GM12891 (cell line): ENCODE results near the gene CAPZA2.
"Not testable (repeated sequence)": the region's sequence is repeated elsewhere in the genome, so short reads cannot be mapped to it uniquely, and the experiment has no call there.

Source experiments
- DNase-seq: peaks from one replicate; pipeline ENCODE4 v3.0.0; 2011; ENCODE audit warnings: low spot score; ENCODE audit not compliant: insufficient read length
- FAIRE-seq: peaks from 2 replicates; lab custom pipeline; 2011; peaks lifted over from hg19 to GRCh38; lab: Jason Lieb, UNC
- PAX5 ChIP-seq: IDR thresholded peaks from 2 replicates; pipeline ENCODE4 v1.6.1; 2011; ENCODE audit warnings: low read length, moderate library complexity, mild to moderate bottlenecking; ENCODE audit not compliant: insufficient read depth, severe bottlenecking
- POLR2A ChIP-seq: IDR thresholded peaks from 2 replicates; pipeline ENCODE4 v1.6.1; 2011; ENCODE audit warnings: low read depth, low read length, control low read depth
- POLR2AphosphoS5 ChIP-seq: IDR thresholded peaks from 2 replicates; pipeline ENCODE4 v1.6.1; 2011; ENCODE audit warnings: low read depth, low read length, control low read depth
- POU2F2 ChIP-seq: IDR thresholded peaks from 2 replicates; pipeline ENCODE4 v1.6.1; 2011; ENCODE audit warnings: low read depth, mild to moderate bottlenecking, control low read depth, low read length, moderate library complexity
- SPI1 ChIP-seq: IDR thresholded peaks from 2 replicates; pipeline ENCODE4 v1.6.1; 2011; ENCODE audit warnings: low read depth, low read length, control low read depth
- TAF1 ChIP-seq: IDR thresholded peaks from 2 replicates; pipeline ENCODE4 v1.6.1; 2011; ENCODE audit warnings: low read depth, low read length, control low read depth

Gene CAPZA2

DNA sequence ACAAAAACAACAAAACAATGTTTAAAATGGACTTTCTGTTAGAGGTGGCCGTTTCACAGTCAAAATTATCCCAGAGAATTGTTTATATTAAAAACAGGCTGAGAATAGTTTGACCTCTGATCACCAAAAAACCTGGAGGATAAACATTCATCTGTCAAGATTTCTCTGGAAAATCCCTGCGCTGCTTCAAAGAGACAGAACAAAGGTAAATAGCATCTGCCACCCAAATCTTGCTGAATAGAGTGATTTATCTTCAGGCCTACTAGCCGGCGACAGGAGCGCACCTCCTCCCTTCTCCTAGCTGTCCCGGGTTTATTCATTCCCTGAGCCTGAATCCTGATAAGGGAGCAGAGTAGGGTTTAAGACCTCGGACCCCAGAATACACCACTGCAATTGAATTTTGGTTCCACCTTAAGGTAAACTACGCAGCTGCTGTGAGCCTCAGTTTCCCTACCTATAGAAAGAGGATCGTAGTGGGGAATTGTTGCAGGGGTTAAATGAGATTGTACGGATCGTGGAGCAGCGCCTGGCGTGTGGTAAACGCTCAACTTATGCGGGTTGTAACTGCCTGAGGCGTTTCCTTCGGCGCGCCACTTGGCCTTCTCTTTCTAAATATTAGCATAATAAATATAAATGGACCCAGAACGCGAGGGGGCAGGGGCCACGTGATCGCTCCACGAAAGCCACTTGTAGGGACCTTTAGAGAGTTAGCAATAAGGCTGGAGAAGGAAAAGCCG, 90.4 kb downstream of the CAPZA2 start:
- FAIRE-seq (peak; percentile 40), DNase-seq (no peak)
- no peak for TF ChIP-seq PAX5
- TF ChIP-seq POU2F2 = 0 out of 2 replicates have a peak, but pooled peaks have one; percentile 9

DNA sequence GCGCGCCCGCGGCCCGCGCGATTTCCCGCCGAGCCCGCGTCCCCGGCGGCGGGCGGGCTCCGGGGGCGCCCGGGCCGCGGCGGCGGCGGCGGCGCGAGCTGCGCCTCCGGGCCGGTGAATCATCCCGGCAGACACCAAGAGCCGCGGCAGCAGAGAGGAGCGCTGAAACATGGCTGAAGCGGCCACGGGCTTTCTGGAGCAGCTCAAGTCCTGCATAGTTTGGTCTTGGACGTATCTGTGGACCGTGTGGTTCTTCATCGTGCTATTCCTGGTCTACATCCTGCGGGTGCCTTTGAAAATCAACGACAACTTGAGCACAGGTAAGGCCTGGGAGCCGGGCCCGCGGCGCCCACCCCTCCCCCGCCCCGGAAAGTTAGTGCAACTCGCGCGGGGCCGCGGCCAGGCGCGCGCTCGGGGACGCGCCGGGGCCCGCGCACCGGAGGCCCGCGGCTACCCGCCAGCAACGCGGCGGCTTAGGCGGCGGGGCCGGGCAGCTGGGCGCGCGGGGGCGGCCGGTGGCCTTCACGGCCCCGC, 91.1 kb downstream of the CAPZA2 start, which contains the start of gene ST7:
ST7 (plus strand) TSS at position 130 of the 534 bp plus-strand sequence; CDS start at position 170, 40 bp downstream.
- 0 out of 2 replicates have a peak, but pooled peaks have one; percentile 3 for TF ChIP-seq POU2F2
- peak; percentile 46; the same call in 1 of the 2 replicates for TF ChIP-seq POLR2AphosphoS5
- no peak for TF ChIP-seq SPI1
- TF ChIP-seq POLR2A = peak; percentile 75
- no peak for TF ChIP-seq PAX5
- FAIRE-seq (peak; percentile 16), DNase-seq (peak; percentile 29)

DNA sequence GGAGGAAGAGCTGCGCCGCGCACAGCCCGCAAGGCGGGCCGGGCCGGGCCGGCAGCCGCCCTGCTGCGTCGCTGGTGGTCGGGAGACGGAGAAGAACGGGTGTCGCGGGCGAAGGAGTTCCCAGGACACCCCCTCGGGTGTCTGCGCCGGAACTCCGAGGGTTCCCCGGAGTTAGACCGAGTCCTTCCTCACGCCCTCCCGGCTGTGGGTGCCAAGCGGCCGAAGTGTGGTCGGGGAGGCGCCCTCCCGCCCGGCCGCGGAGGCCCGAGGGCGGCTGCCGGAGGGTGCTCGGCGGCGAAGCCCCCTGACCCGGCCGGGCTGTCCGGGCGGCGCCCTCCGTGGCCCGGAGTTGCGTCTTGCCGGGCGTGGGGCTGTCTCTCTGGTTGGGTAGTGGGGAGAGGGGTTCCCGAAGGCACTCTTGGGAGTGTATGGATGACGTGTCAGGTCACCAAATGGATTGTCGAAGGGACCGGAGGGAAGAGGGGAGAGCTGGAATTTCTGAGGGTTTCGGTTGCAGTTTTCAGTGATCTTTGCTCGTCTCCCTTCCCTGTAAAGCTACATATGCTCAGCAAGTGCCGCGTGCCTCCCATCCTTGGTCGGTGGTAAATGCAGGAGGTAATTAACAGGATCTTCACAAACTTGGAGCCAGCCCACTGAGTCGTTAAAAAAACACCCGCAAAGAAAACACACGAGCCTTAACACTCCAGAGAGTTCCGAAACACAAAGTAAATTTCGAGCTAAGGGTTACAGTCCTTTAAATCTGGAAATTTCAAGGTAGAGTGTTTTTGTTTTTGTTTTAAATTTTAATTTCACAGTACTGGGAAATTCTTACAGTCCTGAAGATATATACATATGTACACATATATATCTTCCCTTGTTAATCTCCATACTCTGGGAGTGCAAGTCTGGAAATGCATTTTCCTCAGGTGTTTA, 91.8 kb downstream of the CAPZA2 start:
- no peak for FAIRE-seq
- peak; percentile 8 for DNase-seq

DNA sequence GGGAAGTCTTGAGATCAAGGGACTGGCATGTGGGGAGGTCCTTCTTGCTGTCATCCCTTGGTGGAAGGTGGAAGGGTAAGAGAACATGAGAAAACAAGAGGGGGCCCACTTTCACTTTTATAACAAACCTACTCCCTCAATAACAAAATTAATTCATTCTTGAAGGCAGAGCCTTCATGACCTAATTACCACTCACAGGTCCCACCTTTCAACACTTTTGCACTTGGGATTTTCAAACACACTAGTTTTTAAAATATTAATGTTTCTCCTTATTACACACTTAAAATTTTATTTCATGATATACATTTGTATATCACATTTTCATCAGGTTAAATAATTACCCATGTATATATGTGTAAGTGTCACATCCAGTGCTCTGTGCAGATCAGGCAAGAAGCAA, 93.0 kb downstream of the CAPZA2 start:
- TF ChIP-seq TAF1 = no peak
- no peak for TF ChIP-seq SPI1
- no peak; the same call in 1 of the 2 replicates for TF ChIP-seq POLR2A
- TF ChIP-seq POLR2AphosphoS5 = no peak
- TF ChIP-seq PAX5 = no peak
- TF ChIP-seq POU2F2 = no peak
- no peak for DNase-seq
- FAIRE-seq = no peak

More for the DNA sequence above, 91.8 kb downstream of the CAPZA2 start:
- TF ChIP-seq POLR2A (peak; percentile 8; the same call in 1 of the 2 replicates), TAF1 (no peak), POLR2AphosphoS5 (peak; percentile 15; the same call in 1 of the 2 replicates), PAX5 (no peak), POU2F2 (no peak)

- no peak for DNase-seq
- FAIRE-seq = peak; percentile 86
Measured at GRCh38 chr7:116955801-116956476, 93.6 kb downstream of the CAPZA2 start.

DNA sequence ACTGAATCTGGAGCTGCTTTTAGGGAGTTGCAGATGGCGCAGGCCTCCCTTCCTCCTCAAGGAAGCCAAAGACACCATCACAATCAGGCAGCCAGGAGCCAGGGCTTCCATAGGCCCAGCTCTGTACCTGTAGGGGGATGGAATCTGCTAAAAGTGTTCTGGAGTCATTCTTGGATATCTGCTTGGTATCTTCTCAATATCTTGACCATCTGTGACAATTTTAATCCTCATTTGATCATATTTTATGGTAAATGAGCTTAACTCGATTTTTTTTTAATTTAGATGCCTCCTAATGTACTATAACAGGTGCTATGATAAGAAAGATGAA, 94.1 kb downstream of the CAPZA2 start:
- DNase-seq = no peak
- TF ChIP-seq POLR2A = 0 out of 2 replicates have a peak, but pooled peaks have one; percentile 31
- TF ChIP-seq SPI1 = no peak
- no peak for TF ChIP-seq POLR2AphosphoS5
- TF ChIP-seq PAX5 = no peak
- FAIRE-seq = no peak

More at GRCh38 chr7:116955801-116956476, 93.6 kb downstream of the CAPZA2 start:
- 0 out of 2 replicates have a peak, but pooled peaks have one; percentile 30 for TF ChIP-seq POU2F2
- TF ChIP-seq PAX5 = no peak
- TF ChIP-seq POLR2AphosphoS5 = peak; percentile 35; the same call in 1 of the 2 replicates
- peak; percentile 89 for TF ChIP-seq SPI1
- TF ChIP-seq TAF1 = no peak
- TF ChIP-seq POLR2A = no peak; the same call in 1 of the 2 replicates

DNA sequence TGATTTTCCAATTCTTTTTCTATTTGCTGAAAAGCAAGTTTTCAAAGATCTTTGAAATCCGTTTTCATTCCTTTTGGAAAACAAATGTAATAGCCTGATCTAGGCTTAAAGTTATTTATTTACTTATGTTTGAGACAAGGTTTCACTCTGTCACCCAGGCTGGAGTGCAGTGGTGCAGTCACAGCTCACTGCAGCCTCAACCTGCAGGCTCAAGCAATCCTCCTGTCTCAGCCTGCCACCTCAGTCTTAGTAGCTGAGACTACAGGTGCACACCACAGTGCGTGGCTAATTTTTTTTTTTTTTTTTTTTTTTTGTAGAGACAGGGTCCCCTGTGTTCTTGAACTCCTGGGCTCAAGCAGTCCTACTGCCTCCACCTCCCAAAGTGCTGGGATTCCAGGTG, 95.5 kb downstream of the CAPZA2 start:
- FAIRE-seq (peak; percentile 74), DNase-seq (no peak)
- TF ChIP-seq TAF1 (no peak), POLR2A (no peak), SPI1 (no peak), PAX5 (no peak), POLR2AphosphoS5 (no peak), POU2F2 (no peak)

- not testable (repeated sequence) for DNase-seq, FAIRE-seq
Measured at GRCh38 chr7:116961966-116962673, 99.7 kb downstream of the CAPZA2 start.

GRCh38 chr7:116963234-116963633, 100.8 kb downstream of the CAPZA2 start:
- no peak for FAIRE-seq
- no peak for DNase-seq
- TF ChIP-seq SPI1 (peak; percentile 63), TAF1 (no peak)
